Stimulated activated CD4-positive, alpha-beta T cell treated with anti-CD3 and anti-CD28 coated beads, Interleukin-12 subunit alpha, Interleukin-12 subunit beta, amount 100 ng/mL, for 4 hours (primary cell): ENCODE results near the gene YBX3.
"Not testable (repeated sequence)": the region's sequence is repeated elsewhere in the genome, so short reads cannot be mapped to it uniquely, and the experiment has no call there.

ENCODE experiments used
- DNase-seq: peaks from one replicate; pipeline ENCODE4 v3.0.0-alpha.2; 2020

Gene YBX3

DNA sequence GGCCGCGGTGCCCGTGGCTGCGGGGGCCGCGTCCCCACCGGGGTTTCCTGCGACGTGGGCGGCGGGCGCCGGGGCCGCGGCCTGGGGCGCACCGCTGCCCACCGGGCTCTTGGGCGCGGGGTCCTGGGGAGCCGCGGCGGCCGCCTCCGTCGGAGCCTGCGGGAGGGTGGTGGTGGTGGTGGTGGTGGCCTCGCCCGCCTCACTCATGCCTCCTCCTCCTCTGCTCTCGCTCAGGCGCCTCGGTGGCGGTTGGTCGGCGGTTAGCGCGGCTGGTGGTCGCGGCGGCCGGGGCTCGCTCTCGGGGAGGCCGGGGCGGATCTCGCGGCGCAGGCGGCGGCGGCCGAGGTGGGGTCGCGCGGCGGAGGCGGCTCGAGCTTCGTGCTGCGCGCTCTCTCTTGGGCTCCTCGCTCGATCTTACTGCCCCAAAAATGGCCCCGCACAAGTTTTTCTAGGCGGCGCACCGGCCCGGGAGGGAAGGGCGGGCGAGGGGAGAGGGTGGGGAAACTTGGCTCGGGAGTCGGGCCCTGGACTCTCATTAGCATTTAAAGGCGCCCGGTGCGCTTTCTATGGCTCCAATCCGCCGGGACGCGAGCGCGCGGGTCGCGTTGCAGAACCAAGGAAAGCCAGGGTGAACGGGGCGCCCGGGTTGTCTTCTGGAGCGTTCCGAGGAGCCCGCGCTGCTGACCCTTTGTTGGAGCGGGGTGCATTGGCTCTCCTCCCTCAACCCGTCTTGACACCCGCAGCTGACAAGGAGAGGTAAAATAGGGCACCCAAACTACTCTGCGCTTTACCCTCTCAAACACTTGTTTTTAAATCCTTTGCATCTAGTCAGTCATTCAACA, at the start of gene YBX3:
Gene YBX3 (minus strand): TSS at position 419 of the 842 bp plus-strand sequence. CDS start 212 bp downstream, at position 207.
- DNase-seq = peak; percentile 52

DNA sequence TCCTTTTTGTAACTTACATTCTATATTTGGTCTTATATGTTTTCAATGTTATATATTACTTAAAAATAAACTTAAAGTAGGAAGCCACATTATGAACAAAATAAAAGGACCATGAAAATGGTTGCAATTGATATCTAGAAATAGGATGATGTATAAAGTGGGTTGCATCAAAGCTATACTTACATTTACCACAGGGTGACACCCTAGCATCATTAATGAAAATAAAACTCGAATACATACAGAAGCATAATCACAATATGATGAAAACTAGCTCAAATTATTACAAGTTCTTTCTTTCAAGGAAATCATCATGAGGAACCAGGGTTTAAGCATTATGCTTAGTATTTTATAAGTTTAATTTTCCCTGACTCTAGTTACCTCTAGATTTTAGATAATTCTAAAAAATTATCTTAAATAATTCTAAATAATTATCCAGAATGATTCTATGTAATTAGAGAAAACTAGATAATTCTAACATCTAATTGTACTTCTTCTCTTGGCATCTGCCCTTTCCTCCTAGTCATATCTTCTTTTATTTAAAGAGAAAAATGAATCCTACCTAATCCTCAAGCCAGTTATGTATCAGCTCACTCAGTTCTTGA, 48.1 kb upstream of the YBX3 start:
- DNase-seq = no peak

DNA sequence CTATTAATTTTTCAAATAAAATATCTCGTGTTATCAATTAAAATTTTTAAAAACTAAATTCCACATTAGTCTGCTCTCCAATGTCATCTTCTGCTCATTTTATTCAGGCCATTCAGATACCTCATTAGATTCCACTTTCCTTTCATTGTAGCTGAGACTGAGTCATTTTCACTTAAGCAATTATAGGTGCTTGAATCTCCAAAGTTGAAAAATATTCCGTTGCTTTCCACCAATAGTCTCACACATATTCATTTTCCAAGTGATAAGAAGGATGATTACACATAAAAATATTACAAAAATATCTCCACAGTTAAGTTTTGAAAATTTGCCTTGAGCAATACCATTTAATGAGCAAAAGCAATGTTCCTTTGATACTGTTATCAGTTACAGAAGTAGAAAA, 36.5 kb upstream of the YBX3 start:
- DNase-seq = no peak

DNA sequence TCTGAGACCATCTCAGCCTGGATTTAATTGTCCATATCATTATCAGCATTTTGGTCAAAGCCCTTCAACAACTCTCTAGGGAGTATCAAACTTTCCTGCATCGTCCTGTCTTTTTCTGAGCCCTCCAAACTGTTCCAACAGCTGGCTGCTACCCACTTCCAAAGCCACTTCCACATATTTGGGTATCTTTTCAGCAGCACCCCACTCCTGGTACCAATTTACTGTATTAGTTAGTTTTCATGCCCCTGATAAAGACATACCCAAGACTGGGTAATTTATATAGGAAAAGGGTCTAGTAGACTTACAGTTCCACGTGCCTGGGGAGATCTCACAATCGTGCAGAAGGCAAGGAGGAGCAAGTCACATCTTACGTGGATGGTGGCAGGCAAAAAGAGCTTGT, 33.1 kb upstream of the YBX3 start:
- DNase-seq = no peak

DNA sequence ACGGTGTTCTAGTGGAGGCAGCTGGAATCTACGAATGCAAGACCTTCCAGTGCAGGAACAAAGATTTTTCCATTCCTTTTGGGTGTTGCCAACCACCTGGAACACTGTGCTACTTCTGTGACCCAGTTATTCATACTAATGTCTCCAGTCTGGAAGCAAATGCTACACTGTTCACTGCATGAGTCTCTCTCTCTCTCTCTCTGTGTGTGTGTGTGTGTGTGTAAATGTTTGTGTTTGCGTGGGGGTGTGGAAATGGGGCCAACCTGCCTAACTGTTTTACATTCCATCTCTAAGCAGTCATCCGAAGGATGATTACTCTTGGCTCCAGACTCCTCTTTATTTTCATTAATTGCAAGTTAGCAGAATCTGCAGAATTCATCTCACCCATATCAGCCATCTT, 29.9 kb upstream of the YBX3 start:
- no peak for DNase-seq

DNA sequence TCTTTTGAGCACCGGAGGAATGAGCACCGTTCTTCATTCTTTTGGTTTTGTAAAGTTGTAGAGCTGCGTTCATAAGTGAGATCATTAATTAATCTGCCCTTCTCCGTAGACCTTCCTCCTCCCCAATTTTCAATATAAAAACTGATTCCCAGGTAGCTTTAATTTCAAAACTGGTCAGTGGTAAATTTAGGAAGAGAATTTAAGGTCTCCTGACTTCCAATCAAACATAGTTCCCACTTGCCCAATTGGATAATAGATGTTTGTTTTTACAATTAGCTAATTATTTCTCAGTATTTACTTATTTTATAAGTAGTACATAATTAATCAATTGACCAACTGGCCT, 27.2 kb upstream of the YBX3 start:
- DNase-seq = no peak

DNA sequence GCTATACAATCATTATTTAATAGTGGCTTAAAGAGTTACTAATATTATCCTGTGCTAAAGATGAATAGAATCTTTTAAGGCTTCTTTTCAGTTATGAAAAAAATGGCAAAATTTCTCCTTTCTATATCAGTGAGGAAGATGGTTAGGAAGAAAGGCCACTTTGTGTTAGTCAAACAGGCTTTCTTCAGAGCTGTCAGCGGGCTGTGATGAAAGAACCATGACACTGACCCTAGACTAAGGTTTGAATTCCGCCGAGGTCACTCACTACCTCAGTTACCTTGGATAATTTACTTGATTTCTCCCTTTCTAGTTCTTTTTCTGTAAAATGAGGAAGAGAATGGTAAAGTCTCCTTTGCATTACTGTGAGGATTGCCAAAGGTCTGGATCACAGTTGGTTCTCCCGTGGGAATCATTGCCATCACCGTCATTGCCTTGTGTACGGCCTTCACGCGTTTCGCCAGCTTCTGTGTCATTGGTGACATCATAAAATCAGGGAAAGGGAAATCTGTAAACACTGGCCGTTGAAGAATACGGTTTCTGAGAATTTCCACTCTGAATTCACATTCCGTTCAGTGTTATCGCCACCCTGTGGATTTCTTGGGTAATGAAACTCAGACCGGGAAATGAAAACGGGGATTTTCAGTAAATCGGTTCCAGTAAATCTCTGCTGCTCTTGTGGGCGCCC, 26.7 kb upstream of the YBX3 start:
- DNase-seq = peak; percentile 34

DNA sequence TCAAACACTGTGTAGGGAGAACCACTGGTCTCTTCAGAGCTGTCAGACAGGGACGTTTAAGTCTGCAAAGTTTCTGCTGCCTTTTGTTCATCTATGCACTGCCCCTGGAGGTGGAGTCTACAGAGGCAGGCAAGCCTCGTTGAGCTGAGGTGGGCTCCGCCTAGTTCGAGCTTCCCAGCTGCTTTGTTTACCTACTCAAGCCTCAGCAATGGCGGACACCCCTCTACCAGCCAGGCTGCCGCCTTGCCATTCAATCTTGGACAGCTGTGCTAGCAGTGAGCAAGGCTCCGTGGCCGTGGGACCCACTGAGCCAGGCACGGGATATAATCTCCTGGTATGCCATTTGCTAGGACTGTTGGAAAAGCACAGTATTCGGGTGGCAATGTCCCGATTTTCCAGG, 24.6 kb upstream of the YBX3 start:
- no peak for DNase-seq

DNA sequence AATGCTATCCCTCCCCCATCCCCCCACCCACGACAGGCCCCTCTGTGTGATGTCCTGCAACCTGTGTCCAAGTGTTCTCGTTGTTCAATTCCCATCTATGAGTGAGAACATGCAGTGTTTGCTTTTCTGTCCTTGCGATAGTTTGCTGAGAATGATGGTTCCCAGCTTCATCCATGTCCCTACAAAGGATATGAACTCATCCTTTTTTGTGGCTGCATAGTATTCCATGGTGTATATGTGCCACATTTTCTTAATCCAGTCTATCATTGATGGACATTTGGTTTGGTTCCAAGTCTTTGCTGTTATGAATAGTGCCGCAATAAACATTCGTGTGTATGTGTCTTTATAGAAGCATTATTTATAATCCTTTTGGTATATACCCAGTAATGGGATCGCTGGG, 20.3 kb upstream of the YBX3 start:
- DNase-seq = not testable (repeated sequence)

DNA sequence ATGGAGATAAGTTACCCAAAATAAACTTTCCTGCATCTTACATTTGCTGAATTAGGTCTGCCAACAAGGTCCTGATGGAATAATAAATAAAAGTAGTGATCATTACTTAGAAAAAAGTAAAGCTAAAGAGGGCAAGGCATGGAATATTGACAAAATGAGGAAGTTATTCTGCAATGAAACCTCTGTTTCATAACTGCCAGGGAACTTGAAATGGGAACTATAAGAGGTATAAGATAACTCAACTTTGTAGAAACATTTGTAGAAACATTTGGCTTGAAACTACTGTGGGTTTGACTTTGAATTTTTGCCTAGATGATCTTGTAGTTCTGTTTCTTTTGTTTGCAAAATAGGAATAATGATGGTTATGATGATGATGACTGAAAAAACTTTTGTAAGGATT, 18.7 kb upstream of the YBX3 start:
- DNase-seq = no peak

DNA sequence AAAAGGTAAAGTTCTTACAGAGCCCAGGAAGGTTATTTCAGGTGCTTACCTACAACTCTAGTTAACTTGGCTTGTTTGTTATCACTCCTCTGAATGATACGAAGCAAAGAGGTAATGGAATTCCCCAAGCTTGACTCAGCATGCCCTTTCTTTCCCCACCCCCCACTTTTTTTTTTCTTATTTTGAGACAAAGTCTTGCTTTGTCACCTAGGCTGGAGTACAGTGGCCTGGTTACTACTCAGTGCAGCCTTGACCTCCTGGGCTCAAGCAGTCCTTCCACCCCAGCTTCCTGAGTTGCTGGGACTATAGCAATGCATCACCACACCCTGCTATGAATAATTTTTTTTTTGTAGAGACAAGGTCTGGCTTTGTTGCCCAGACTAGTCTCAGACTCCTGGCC, 17.1 kb upstream of the YBX3 start:
- no peak for DNase-seq

DNA sequence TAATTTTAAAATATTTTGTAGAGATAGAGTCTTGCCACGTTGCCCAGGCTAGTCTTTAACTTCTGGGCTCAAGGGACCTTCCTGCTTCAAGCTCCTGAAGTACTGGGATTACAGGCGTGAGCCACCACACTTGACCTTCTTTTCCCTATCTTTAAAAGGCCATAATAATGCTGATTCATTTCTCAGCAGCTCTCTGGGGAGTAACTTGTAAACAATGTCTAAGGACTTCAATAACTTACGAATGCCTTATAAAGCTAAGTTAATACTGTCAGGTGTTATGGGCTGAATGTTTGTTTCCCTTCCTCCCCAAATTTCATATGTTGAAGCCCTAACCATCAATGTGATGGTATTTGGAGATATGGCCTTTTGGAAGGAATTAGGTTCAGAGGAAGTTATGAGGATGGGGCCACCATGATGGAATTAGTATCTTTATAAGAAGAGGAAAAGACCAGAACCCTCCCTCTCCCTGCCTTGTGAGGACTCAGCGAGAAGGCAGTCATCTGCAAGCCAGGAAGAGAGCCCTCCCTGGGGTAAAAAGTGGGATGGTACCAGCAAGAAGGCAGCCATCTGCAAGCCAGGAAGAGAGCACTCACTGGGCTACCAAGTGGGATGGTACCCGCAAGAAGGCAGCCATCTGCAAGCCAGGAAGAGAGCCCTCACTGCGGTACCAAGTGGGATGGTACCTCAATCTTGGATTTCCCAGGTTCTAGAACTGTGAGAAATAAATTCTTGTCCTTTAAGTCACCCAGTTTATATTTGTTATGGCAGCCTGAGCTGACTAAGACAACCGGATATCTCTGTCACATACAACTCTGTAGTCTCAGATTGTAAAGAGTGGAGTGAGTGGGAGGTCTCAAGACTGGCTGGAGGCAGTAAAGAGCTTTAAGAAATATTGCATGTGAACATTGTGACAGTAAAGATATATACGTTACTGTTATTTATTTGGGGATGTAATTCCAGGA, 16.3 kb upstream of the YBX3 start:
- DNase-seq = no peak

DNA sequence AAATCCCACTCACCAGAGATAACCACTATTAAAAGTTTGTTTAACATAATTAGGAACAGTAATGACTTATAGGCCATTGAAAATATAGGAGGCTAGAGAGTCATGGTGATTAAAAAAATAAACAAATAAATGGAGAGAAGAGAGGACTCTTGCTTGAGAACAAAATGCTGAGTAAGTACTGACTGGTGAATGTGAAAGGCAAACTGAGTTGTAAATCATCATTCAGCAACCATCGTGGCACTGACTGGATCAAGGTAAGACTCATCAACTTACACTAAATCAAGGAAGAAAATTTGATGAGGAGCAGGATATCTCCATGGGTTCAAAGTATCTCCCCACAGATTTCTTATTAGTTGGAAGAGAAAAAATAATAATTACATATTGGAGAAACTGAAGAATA, 14.1 kb upstream of the YBX3 start:
- DNase-seq = no peak

DNA sequence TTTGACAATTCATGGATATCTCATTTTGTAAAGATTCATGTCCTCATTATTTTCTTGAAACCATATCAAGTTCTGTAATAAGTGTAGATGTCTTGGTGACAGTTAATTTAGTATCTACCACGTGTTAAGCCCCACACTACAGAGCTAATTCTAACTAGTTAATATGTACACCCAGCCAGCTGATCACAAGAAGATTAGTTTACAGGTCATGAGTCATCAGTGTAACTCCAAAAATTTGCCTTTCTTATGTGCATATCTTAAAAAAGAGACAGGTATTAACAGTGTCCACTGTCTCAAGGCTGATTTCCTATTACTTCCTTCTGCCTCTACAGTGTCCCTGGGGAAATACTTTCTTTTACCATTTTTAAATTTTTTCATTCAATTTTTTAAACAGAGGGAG, 13.3 kb upstream of the YBX3 start:
- DNase-seq = no peak

DNA sequence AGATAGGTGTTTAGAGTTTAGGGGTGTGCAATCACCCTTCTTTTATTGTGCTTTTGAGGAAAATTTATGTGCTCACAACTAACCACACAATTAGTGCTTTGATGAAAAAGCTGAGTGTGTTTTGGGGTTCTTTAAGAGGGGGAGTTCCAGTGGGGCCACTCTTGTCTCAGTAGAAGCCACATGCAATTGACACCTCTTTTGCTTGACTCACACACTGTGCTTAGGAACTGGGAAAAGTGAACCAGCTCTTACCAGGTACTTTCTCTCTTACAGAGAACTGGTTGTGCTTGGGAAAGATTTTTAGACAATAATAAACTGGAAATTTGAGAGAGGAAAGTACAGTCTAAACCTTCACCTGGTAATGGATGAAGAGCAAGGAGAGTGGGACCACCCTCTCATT, 12.3 kb upstream of the YBX3 start:
- no peak for DNase-seq

DNA sequence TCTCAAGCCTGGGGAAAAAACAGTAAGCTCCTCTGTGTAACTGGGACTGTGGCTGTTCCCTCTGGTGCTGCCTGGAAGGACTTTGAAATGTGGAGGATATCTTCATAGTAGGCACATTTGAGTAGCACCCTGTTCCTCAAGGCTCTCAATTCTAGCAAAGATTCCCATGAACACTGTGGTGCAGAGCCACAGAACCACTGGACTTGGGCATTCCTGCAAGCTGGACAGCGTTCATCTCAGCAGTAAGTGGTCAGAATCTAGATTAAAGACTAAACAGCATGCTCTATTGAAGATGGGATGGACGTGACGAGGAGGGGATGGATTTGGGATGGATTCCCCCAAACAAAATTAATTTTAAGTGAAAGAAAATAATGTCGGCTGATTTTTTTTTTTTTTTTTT, 9.4 kb upstream of the YBX3 start:
- no peak for DNase-seq

DNA sequence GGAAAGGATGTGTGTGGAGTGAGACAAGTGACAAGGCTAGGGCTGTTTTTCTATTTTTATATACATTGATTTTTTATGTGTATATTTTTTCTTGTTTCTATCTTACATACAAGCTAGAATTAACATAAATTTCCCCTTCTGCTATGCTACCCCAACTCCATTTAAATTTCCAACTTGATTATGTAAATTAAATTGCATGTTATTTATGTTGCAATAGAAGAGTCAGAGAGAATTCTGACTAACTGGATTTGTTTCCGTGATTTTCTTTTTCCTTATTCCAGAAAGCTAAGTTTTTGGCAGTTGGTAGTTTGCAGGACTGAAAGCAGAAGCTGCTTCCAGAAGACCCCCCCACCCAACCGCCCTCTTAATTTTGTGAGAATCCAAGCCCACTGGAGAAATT, 8.9 kb upstream of the YBX3 start:
- DNase-seq = no peak

DNA sequence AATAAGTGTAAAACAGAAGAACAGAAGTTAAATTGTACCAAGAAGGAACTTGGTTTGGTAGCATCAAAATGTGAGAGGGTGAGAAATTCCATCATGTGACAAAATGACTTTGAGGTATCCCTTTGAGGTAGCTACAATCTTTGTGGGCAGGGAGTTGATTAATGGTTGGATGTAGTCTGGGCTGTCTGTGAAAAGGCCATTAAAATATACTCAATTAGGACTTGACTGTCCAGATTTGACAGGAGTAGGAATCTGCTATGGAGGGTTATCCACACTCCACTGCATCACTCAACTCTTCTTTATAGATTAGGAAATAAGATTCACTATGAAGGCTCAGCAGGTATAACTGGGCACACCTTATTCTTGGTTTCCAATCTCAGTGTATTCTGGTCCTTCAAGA, 7.4 kb upstream of the YBX3 start:
- no peak for DNase-seq

DNA sequence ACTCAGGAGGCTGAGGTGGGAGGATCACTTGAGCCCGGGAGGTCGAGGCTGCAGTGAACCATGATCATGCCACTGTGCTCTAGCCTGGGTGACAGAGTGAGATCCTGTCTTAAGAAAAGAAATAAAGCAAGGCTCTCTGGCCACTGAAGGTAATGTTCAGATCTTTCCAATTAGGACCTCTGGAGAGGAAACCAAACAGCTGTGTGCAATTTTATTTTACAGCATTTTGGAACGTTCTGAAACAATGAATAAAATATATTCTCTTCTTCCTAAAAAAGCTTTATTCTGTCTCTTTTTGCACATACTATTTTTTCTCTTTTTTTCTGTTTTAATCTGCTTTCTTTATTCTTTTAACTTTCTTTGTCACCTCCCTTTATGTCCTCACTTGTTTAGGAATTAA, 5.0 kb upstream of the YBX3 start:
- no peak for DNase-seq

DNA sequence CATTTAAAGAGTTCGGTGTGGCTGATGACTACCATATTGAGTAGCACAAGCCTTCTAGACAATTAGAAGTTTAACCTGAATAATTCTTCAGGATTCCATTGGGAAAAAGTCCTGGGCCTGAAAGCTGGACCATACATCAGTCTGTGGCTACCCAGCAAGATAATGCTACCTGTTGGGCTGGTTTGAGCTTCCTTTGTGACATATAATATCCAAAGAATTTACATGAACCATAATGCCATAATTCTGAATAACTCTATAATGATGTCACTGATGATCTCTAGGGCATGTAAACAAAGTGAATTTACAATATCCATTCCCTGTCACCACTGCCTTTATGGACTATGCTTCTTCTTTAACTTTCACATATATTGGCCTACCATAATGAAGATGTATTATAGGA, 3.8 kb upstream of the YBX3 start:
- DNase-seq = no peak

DNA sequence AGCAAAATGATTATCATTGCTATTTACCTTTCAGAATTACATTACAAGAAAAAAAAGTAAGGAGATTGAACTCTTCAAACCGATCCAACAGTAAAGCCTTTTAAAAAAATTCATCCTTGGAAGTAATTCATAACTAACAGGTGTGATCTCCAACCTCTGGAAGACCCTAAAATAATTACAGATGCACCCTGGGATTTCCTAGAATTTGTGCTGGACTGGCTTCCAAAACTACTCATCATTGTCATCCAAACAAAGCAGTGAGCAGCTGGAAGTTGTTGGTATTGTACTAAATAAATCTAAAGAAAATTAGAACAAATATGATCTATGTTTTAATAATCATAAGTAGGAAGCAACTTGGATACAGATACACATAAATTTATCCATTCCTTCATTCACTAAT, 1.9 kb upstream of the YBX3 start:
- DNase-seq = no peak

DNA sequence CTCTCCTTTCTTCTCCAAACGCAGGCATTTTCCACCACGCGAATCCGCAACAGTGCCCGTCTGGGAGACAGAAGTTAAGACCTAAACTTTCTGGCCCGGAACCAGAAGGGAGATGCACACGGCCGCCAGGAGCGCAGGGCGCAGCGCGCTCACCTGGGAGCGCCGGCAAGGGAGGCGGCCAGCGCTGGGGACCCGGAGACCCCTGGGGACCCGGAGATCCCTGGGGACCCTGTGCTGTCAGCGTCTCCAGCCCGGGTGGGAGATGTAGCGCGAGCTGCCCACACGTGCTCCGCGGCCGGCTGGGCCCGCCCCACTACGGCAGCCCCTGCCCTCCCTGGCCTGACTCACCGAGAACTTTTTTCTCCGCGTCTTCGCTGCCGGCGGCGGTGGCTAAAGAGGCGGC, 620 bp downstream of the YBX3 start:
- peak; percentile 52 for DNase-seq
